ENCODE data around the gene PRR13. TPM values are rescaled to one million over a fixed set of nuclear protein-coding genes. Genes with fewer than 3 reads are reported as not detected.

Gene PRR13
- total RNA-seq, 1 donor from 2014 or later: 106 TPM

DNA sequence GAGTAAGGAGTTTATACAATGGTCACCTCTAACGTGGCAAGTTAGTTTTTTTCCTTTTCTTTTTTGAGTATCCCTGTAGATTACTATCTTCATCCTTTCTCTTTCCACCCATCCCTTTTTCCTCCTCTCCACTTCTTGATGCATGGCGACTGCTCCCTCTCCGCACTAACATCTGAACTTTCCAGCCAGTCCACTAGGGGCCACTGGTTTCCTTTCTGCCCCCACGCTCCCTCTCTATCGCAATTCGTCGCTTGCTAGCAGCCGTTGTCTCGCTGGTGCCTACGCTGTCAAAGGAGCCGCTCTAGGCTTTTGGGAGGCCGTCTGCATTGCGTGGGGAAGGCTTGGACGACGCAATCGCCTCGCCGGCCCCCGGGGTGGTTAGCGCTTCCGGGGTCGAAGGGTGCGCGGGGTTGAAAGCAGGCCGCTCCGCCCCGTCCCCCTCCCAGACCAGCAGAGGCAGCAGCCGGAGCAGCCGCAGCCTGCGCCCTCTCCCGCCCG is 10.2 kb downstream of the PRR13 start, which contains the start of gene PCBP2:
Gene PCBP2 (plus strand): TSS at position 442 of the 498 bp plus-strand sequence. CDS start 2,699 bp downstream, outside the sequence.
- Mint-ChIP-seq H3K9me3 (ENCODE audit: low read depth) (no peaks in the 10 kb centered on the region), H3K4me1 (ENCODE audit: low read depth) (peaks cover 25% of the 10 kb centered on the region), H3K36me3 (ENCODE audit: insufficient read depth) (peaks cover 24% of the 10 kb centered on the region)

DNA sequence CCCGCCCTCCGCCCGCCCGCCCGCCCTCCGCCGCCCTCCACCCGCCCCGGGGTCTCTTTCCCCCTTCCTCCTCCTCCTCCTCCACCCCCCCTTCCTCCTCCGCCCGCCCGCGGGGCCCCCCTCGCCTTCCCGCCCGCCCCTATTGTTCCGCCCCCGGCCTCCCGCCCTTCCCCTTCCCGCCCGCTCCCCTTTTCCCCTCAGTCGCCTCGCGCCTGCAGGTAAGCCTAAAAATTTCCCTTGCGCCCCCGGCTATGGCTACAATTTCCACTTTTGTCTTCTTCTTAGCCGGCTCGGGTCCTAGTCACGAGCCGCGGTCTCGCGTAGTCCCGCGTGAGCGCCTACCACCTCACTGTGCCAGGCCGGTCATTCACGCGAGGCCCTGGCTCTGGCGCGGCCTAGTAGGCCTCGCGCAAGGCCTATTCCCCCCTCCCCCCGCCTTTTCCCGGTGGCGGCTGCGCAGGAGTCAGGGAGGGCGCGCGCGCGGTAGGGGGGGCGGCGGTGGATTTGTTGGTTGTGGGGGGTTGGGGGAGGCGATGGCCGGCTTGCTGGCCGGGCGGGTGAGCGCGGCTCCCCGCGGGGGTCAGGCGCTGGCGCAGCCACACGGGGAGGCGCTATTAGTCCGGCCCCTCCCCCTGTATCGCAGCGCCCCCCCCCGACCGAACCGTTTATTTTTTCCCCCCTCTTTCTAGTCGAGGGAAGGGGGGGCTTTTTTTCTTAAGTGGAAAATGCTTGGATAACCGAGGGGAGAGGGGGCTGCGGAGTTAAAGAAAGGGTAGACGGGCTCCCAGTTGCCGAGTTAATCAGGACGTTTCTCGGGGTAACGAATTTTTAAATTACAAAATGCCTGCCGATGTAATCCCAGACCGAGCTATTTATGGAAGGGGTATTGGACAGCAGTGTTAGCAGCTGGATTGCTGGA is 10.9 kb downstream of the PRR13 start:
- H3K4me1 Mint-ChIP-seq (ENCODE audit: low read depth): peaks cover 27% of the 10 kb centered on the region
- no peaks in the 10 kb centered on the region for H3K9me3 Mint-ChIP-seq (ENCODE audit: low read depth)
- peak; percentile 78 for DNase-seq (ENCODE audit: low spot score, unreplicated experiment)
- peak overlapping the region; percentile 98 for H3K4me3 Mint-ChIP-seq (ENCODE audit: low read depth)
- H3K27ac Mint-ChIP-seq: peak overlapping the region; percentile 100
- peaks cover 27% of the 10 kb centered on the region for H3K36me3 Mint-ChIP-seq (ENCODE audit: insufficient read depth)
- H3K27me3 Mint-ChIP-seq: no peaks in the 10 kb centered on the region
- peak; percentile 40 for TF ChIP-seq CTCF (IDR thresholded peaks at IDR 0.05; ENCODE audit: unreplicated experiment)

More for the DNA sequence above, 10.2 kb downstream of the PRR13 start, which contains the start of gene PCBP2:
- H3K4me3 Mint-ChIP-seq (ENCODE audit: low read depth): peak within 1 kb of the TSS; percentile 98
- peak; percentile 81 for TF ChIP-seq CTCF (IDR thresholded peaks at IDR 0.05; ENCODE audit: unreplicated experiment)
- H3K27me3 Mint-ChIP-seq: no peaks in the 10 kb centered on the region
- peak within 1 kb of the TSS; percentile 100 for H3K27ac Mint-ChIP-seq
- peak; percentile 96 for DNase-seq (ENCODE audit: low spot score, unreplicated experiment)

DNA sequence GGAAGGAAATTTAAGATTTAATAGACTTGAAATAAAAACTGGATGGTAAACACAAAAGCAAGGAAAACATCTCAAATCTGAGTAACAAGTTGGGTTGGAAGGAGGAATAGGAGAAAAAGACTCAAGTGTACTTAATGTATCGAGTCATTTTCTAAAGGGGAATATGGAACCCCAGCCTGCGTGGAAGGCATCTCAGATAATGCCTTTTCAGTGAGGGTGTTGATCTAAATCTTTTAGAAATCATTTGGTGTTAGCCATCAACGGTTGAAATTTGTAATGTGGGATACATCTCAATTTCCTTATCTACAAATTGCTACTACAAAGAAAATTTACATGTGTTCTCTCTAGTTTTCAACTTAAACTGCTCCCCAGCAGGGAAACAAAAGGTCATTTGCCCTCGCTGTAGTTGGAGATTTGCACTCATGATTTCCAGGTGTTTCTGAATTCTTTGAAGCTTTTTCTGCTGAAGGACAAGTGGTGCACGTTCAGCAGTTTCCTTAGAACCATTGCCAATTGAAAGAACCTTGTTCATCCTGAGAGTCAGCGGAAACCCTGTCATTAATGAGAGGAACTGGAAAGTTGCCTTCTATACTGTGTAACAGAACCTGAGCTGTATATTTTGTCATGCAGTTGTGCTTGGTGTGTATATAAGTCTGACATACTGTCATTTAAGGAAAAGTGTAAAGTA is 12.6 kb downstream of the PRR13 start:
- peaks cover 28% of the 10 kb centered on the region for H3K4me1 Mint-ChIP-seq (ENCODE audit: low read depth)
- H3K27me3 Mint-ChIP-seq: no peaks in the 10 kb centered on the region
- no peaks in the 10 kb centered on the region for H3K9me3 Mint-ChIP-seq (ENCODE audit: low read depth)
- DNase-seq (ENCODE audit: low spot score, unreplicated experiment): no peak
- peak overlapping the region; percentile 98 for H3K4me3 Mint-ChIP-seq (ENCODE audit: low read depth)
- H3K27ac Mint-ChIP-seq: peak overlapping the region; percentile 94
- TF ChIP-seq CTCF (IDR thresholded peaks at IDR 0.05; ENCODE audit: unreplicated experiment): no peak
- H3K36me3 Mint-ChIP-seq (ENCODE audit: insufficient read depth): peaks cover 27% of the 10 kb centered on the region

DNA sequence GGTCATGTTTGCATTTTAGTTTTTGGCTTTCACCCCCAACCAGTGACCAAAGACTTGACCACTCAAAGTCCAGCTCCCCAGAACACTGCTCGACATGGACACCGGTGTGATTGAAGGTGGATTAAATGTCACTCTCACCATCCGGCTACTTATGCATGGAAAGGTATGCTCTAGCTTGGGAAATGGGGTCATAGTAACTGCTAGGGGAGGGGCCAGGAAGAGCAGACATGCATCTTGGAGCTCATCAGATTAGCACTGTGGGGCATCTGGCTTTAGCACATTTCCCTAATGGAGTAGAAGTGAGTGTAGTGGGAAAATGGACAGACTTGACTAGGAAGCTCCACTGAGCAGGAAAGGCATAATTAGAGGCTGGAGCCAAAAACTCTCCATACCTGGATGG is 13.2 kb downstream of the PRR13 start:
- H3K4me1 Mint-ChIP-seq (ENCODE audit: low read depth): peaks cover 29% of the 10 kb centered on the region
- peak overlapping the region; percentile 92 for H3K27ac Mint-ChIP-seq
- H3K27me3 Mint-ChIP-seq: no peaks in the 10 kb centered on the region
- no peak for TF ChIP-seq CTCF (IDR thresholded peaks at IDR 0.05; ENCODE audit: unreplicated experiment)
- no peaks in the 10 kb centered on the region for H3K9me3 Mint-ChIP-seq (ENCODE audit: low read depth)
- no peak for DNase-seq (ENCODE audit: low spot score, unreplicated experiment)
- H3K36me3 Mint-ChIP-seq (ENCODE audit: insufficient read depth): peaks cover 31% of the 10 kb centered on the region
- H3K4me3 Mint-ChIP-seq (ENCODE audit: low read depth): peak overlapping the region; percentile 98

All from progenitor cell of endocrine pancreas (in vitro differentiated cells).